Astrocyte (in vitro differentiated cells and primary cell): Measurements from ENCODE around the gene ADGRA1.

Experiments
- EZH2 ChIP-seq: IDR thresholded peaks from 2 replicates; pipeline ENCODE4 v1.6.1; 2012; ENCODE audit warnings: mild to moderate bottlenecking, low read length, inconsistent platforms; ENCODE audit not compliant: insufficient read depth
- TF ChIP-seq, protein P1 (sequence below): IDR thresholded peaks from 2 replicates; pipeline ENCODE4 v1.5.1; 2011; ENCODE audit warnings: low read depth, mild to moderate bottlenecking, inconsistent platforms, low read length, moderate library complexity; ENCODE audit not compliant: insufficient read depth

DNA sequence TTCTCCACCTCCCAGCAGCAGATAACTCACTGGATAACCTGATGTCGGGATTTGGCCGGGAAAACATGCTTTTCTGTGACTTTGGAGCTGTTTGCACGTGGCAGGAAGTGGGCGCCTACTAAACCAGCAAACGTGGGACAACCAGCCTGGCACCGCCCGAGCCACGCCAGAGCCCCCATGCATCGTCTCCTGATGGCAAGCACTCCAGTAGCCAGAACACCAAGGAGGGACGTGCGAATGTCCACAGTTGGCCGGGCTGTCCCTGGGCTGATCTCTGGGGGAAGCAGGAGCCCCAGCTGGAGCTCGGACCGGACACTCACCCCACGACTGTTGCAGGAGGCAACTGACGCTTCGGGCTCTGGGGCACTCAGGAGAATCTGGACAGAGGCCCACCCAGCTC is 7.1 kb downstream of the ADGRA1 start:
- TF ChIP-seq, protein P1, sequence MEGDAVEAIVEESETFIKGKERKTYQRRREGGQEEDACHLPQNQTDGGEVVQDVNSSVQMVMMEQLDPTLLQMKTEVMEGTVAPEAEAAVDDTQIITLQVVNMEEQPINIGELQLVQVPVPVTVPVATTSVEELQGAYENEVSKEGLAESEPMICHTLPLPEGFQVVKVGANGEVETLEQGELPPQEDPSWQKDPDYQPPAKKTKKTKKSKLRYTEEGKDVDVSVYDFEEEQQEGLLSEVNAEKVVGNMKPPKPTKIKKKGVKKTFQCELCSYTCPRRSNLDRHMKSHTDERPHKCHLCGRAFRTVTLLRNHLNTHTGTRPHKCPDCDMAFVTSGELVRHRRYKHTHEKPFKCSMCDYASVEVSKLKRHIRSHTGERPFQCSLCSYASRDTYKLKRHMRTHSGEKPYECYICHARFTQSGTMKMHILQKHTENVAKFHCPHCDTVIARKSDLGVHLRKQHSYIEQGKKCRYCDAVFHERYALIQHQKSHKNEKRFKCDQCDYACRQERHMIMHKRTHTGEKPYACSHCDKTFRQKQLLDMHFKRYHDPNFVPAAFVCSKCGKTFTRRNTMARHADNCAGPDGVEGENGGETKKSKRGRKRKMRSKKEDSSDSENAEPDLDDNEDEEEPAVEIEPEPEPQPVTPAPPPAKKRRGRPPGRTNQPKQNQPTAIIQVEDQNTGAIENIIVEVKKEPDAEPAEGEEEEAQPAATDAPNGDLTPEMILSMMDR: no peak
- no peak for TF ChIP-seq EZH2
